Smooth muscle cell (in vitro differentiated cells): Measurements from ENCODE around the gene MBL2. TPM values are rescaled to one million over a fixed set of nuclear protein-coding genes. Genes with fewer than 3 reads are reported as not detected.
A peak's percentile ranks its signal among the peaks of the same experiment; 100 is the strongest.

ENCODE experiments used
- DNase-seq: peaks from one replicate; lab custom pipeline; 2025; ENCODE audit not compliant: unreplicated experiment; lab: John Stamatoyannopoulos, UW
- H2AFZ ChIP-seq: fragments of 200-600 bp; sonication (generic); 2 replicates; pipeline ENCODE4 v1.6.0; 2016; ENCODE audit warnings: antibody characterized with exemption, low read depth, mild to moderate bottlenecking
- H3F3A ChIP-seq: fragments of 200-600 bp; sonication (generic); 2 replicates; pipeline ENCODE4 v1.6.0; 2017; ENCODE audit warnings: antibody characterized with exemption, low read depth
- H3K27ac ChIP-seq: fragments of 200-600 bp; sonication (generic); 2 replicates; pipeline ENCODE4 v1.5.1; 2016; ENCODE audit warnings: low read depth, mild to moderate bottlenecking
- H3K27me3 ChIP-seq: fragments of 200-600 bp; sonication (generic); 2 replicates; pipeline ENCODE4 v1.6.1; 2016; ENCODE audit warnings: low read depth, mild to moderate bottlenecking
- H3K36me3 ChIP-seq: fragments of 200-600 bp; sonication (generic); 2 replicates; pipeline ENCODE4 v1.5.1; 2016; ENCODE audit warnings: low read depth
- H3K4me1 ChIP-seq: fragments of 200-600 bp; sonication (generic); 2 replicates; pipeline ENCODE4 v1.5.1; 2016; ENCODE audit warnings: low read depth
- H3K4me2 ChIP-seq: fragments of 200-600 bp; sonication (generic); 2 replicates; pipeline ENCODE4 v1.6.0; 2016; ENCODE audit warnings: mild to moderate bottlenecking
- H3K4me3 ChIP-seq: fragments of 200-600 bp; sonication (generic); 2 replicates; pipeline ENCODE4 v1.5.1; 2016; ENCODE audit warnings: mild to moderate bottlenecking
- H3K79me2 ChIP-seq: fragments of 200-600 bp; sonication (generic); 2 replicates; pipeline ENCODE4 v1.6.0; 2016; ENCODE audit warnings: low read depth, mild to moderate bottlenecking
- H3K9ac ChIP-seq: fragments of 200-600 bp; sonication (generic); 2 replicates; pipeline ENCODE4 v1.6.0; 2016; ENCODE audit warnings: low read depth
- H3K9me3 ChIP-seq: fragments of 200-600 bp; sonication (generic); replicated peaks from 2 replicates; pipeline ENCODE4 v1.5.1; 2016; ENCODE audit warnings: low read depth
- H4K20me1 ChIP-seq: fragments of 200-600 bp; sonication (generic); 2 replicates; pipeline ENCODE4 v1.6.0; 2016; ENCODE audit warnings: low read depth
- CTCF ChIP-seq: fragments of 200-600 bp; sonication (generic); IDR thresholded peaks from 2 replicates; pipeline ENCODE4 v1.5.1; 2017; ENCODE audit warnings: borderline replicate concordance, mild to moderate bottlenecking, antibody characterized with exemption; ENCODE audit not compliant: insufficient read depth, poor library complexity, severe bottlenecking
- WGBS: methylation state at CpG from one replicate; pipeline ENCODE4 v1.1.7; 2016; ENCODE audit warnings: low lambda C conversion rate; 5-methylcytosine and 5-hydroxymethylcytosine counted together
- polyA plus RNA-seq: library from polyadenylated mRNA; unstranded; fragments of >200 nt; fragmentation: Nextera tagmentation; extraction: Ambion mirVana; gene quantifications from 2 replicates; pipeline ENCODE4 v1.2.1, GENCODE V29; 2016
- total RNA-seq: library from RNA; depleted of rRNA; stranded (reverse); fragments of >200 nt; gene quantifications from 2 replicates; pipeline ENCODE4 v1.2.3, GENCODE V29; 2014

MBL2 gene
- total and polyA plus RNA-seq, 2 experiments from 2014 or later = 0.04 TPM; not detected in 1

GRCh38 chr10:52811776-52812175 is 39.2 kb upstream of the MBL2 start:
- Histone ChIP-seq H3K4me2 (no peak overlapping the region), H3K36me3 (no peaks in the 10 kb centered on the region), H3K4me3 (no peak overlapping the region), H3K9me3 (no peaks in the 10 kb centered on the region), H4K20me1 (no peaks in the 10 kb centered on the region), H3K27me3 (no peaks in the 10 kb centered on the region), H3K79me2 (no peaks in the 10 kb centered on the region), H3F3A (no peaks in the 10 kb centered on the region), H3K4me1 (no peaks in the 10 kb centered on the region), H2AFZ (no peak overlapping the region), H3K9ac (no peak overlapping the region), H3K27ac (no peak overlapping the region)
- no peak for DNase-seq
- no peak for TF ChIP-seq CTCF

- no peak overlapping the region for H3K4me2 ChIP-seq
- H3K27me3 ChIP-seq = no peaks in the 10 kb centered on the region
- DNase-seq = no peak
- H3K4me3 ChIP-seq = peak overlapping the region; percentile 6
- H3K9ac ChIP-seq = no peak overlapping the region
- H4K20me1 ChIP-seq = no peaks in the 10 kb centered on the region
- H3K79me2 ChIP-seq = no peaks in the 10 kb centered on the region
- TF ChIP-seq CTCF = no peak
- no peaks in the 10 kb centered on the region for H3F3A ChIP-seq
- H3K27ac ChIP-seq = no peak overlapping the region
- H3K36me3 ChIP-seq = no peaks in the 10 kb centered on the region
- H3K9me3 ChIP-seq = no peaks in the 10 kb centered on the region
- H2AFZ ChIP-seq = no peak overlapping the region
- H3K4me1 ChIP-seq = no peaks in the 10 kb centered on the region
- WGBS = 92% methylated on average over 2 of the region's 2 CpGs
Measured at GRCh38 chr10:52810761-52811160, 38.2 kb upstream of the MBL2 start.

GRCh38 chr10:52807803-52808202 is 35.2 kb upstream of the MBL2 start:
- 75% methylated on average over 2 of the region's 2 CpGs for WGBS
- H3K4me2 ChIP-seq = no peak overlapping the region

More at GRCh38 chr10:52807803-52808202, 35.2 kb upstream of the MBL2 start:
- Histone ChIP-seq H3K27me3 (no peaks in the 10 kb centered on the region), H3K9ac (no peak overlapping the region), H3K4me3 (no peak overlapping the region), H3K9me3 (no peaks in the 10 kb centered on the region), H3K79me2 (no peaks in the 10 kb centered on the region), H3F3A (no peaks in the 10 kb centered on the region), H2AFZ (no peak overlapping the region), H4K20me1 (no peaks in the 10 kb centered on the region), H3K27ac (no peak overlapping the region), H3K36me3 (no peaks in the 10 kb centered on the region), H3K4me1 (peaks cover under 1% of the 10 kb centered on the region)
- DNase-seq = no peak
- no peak for TF ChIP-seq CTCF
